22Rv1 (cell line): Measurements from ENCODE around the gene IL20RB.

Source experiments
- CTCF ChIP-seq: fragments of 450-650 bp; IDR thresholded peaks from 2 replicates; pipeline ENCODE4 v1.5.1; 2017; ENCODE audit warnings: mild to moderate bottlenecking
- ZFX ChIP-seq: fragments of 450-650 bp; IDR thresholded peaks from 2 replicates; pipeline ENCODE4 v1.6.1; 2017; ENCODE audit warnings: antibody characterized with exemption, borderline replicate concordance

- TF ChIP-seq CTCF (no peak), ZFX (no peak)
Observed at GRCh38 chr3:136913168-136913567, 44.6 kb upstream of the IL20RB start.
